Esophagus muscularis mucosa (tissue), 3 donors: ENCODE results near the gene SYNE1.

Experiments used
- POLR2A ChIP-seq: fragments of 450-650 bp; IDR thresholded peaks from one replicate; pipeline ENCODE4 v1.6.1; 2017; ENCODE audit warnings: antibody characterized with exemption, moderate library complexity, mild to moderate bottlenecking, low read depth
- POLR2AphosphoS5 ChIP-seq, 2 donors: sonication (generic); formaldehyde crosslinking; IDR thresholded peaks; one replicate each; pipeline ENCODE4 v1.6.1; 2017; ENCODE audit warnings: antibody characterized with exemption in 2 of 2
- TF ChIP-seq, protein P1 (sequence below), 3 experiments: fragments of 200-600 bp in 2 of 3; fragments of 450-650 bp in 1 of 3; sonication (generic) in 2 of 3; IDR thresholded peaks; one replicate each; pipeline ENCODE4 v1.5.1; 2017 to 2019; ENCODE audit warnings: antibody characterized with exemption in 3 of 3, mild to moderate bottlenecking in 2 of 3, moderate library complexity in 1 of 3

DNA sequence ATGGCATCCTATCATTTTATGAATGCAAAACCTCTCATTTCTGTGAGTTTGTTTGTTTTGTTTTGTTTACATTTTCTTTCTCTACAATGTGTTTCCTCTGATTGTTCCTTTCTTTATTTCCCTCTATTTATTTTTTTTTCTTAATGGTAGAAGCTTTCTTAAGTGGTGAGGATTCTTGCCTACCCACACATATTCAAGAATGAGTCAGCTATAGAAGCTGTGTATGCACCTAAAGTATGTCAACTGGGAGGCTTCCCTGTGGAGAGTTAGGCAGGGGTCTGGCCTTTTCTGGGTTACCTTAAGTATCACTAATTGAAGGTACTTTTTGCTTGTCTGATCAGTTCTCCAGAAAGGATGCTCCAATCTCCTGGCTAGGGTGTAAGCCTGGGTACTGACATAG, 475.7 kb downstream of the SYNE1 start:
- TF ChIP-seq, protein P1, sequence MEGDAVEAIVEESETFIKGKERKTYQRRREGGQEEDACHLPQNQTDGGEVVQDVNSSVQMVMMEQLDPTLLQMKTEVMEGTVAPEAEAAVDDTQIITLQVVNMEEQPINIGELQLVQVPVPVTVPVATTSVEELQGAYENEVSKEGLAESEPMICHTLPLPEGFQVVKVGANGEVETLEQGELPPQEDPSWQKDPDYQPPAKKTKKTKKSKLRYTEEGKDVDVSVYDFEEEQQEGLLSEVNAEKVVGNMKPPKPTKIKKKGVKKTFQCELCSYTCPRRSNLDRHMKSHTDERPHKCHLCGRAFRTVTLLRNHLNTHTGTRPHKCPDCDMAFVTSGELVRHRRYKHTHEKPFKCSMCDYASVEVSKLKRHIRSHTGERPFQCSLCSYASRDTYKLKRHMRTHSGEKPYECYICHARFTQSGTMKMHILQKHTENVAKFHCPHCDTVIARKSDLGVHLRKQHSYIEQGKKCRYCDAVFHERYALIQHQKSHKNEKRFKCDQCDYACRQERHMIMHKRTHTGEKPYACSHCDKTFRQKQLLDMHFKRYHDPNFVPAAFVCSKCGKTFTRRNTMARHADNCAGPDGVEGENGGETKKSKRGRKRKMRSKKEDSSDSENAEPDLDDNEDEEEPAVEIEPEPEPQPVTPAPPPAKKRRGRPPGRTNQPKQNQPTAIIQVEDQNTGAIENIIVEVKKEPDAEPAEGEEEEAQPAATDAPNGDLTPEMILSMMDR (IDR thresholded peaks at IDR 0.05) = no peak
- TF ChIP-seq POLR2AphosphoS5 (IDR thresholded peaks at IDR 0.05) (no peak), POLR2A (no peak)
